Stimulated activated CD4-positive, alpha-beta T cell treated with anti-CD3 and anti-CD28 coated beads, Interleukin-15, amount 100 ng/mL, for 48 hours (primary cell): ENCODE data around the gene GBF1.
A peak's percentile ranks its signal among the peaks of the same experiment; 100 is the strongest.
"Not testable (repeated sequence)": the region's sequence is repeated elsewhere in the genome, so short reads cannot be mapped to it uniquely, and the experiment has no call there.

Source experiments
- DNase-seq, 2 donors: peaks; one replicate each; pipeline ENCODE4 v3.0.0-alpha.2; 2020; ENCODE audit warnings: low read depth in 2 of 2

Gene GBF1, protein sequence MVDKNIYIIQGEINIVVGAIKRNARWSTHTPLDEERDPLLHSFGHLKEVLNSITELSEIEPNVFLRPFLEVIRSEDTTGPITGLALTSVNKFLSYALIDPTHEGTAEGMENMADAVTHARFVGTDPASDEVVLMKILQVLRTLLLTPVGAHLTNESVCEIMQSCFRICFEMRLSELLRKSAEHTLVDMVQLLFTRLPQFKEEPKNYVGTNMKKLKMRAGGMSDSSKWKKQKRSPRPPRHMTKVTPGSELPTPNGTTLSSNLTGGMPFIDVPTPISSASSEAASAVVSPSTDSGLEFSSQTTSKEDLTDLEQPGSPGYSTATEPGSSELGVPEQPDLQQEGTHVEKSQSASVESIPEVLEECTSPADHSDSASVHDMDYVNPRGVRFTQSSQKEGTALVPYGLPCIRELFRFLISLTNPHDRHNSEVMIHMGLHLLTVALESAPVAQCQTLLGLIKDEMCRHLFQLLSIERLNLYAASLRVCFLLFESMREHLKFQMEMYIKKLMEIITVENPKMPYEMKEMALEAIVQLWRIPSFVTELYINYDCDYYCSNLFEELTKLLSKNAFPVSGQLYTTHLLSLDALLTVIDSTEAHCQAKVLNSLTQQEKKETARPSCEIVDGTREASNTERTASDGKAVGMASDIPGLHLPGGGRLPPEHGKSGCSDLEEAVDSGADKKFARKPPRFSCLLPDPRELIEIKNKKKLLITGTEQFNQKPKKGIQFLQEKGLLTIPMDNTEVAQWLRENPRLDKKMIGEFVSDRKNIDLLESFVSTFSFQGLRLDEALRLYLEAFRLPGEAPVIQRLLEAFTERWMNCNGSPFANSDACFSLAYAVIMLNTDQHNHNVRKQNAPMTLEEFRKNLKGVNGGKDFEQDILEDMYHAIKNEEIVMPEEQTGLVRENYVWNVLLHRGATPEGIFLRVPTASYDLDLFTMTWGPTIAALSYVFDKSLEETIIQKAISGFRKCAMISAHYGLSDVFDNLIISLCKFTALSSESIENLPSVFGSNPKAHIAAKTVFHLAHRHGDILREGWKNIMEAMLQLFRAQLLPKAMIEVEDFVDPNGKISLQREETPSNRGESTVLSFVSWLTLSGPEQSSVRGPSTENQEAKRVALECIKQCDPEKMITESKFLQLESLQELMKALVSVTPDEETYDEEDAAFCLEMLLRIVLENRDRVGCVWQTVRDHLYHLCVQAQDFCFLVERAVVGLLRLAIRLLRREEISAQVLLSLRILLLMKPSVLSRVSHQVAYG (N-terminal part only)

DNA sequence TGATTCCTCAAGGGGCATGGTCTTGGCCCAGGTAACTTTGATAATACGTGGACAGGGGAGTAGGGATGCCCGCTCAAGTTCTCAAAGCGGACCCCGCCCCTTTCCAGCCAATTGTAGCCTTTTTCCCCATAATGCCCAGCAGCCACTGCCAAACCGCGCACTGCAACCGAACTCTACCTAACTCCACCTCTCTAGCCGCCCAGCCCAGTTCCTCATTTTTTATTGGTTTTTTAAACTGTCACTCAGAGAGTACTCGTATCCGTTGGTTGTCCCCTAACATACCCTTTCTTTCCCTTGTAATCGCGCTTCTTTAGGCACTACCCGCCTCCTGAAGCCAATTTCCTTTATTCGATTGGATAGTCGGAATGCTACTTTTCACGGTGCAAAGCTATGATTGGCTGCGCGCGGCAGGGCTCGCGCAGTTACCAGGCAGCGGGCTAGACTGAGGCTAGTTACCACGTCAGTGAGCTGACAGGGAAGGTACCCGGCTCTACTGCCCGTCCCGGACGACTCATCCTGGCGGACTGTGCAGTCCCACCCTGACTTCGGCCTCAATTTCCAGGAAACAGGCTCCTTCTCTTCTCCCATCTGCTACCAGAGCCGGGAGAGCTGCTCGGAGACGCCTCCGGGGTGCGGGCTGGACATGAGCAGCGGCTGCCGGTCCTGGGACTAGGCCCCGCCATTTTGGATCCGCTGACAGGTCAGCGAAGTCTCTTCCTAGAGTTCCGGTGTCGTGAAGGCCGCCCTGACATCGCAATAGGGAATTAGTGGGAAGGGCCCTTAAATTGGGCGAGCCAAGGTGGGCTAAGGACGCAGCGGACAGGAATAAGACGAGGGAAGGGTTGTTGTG is at the start of gene GBF1:
Gene GBF1, plus strand, starts transcription at position 451 of the 850 bp plus-strand sequence. CDS start 13,407 bp downstream, outside the sequence.
- DNase-seq, result peak; percentile 78 to 84

DNA sequence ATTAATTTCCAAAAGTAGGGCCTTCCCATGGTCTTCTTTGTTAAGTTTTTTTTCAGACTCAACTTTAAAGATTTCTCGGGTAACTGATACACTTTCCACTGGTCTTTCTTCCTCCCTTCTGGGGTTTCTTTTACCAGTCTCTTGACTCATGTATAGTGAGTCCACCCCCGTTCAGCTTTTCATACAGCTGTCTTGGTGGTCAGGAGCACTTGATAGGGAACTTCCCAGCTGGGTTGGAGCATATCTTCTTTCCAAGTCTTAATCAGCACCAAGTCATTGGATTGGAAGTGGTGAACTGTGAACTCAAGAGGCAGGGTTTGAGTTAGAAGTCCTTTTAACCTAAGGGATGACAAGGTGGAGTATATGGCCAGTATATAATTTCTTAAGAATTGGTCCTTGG is 48.4 kb upstream of the GBF1 start:
- DNase-seq, result peak; percentile 13 to 16

DNA sequence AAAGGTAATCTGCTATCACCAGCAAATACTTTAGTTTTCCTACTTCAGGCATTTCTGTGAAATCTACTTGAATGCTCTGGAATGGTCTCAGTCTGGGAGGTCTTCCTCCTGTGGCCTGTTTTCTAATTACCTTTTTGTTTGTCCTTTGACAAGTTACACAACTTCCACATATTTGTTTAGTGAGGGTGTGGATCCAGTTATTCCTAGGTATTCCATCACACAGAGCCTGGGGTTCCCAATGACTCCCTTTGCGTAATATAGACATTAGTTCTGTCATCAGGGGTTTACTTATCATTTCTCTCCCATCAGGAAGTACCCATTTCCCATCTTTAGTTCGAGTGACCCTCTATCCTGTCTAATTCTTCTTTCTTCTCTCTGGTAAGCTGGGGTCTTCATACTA is 47.3 kb upstream of the GBF1 start:
- DNase-seq, result no peak

DNA sequence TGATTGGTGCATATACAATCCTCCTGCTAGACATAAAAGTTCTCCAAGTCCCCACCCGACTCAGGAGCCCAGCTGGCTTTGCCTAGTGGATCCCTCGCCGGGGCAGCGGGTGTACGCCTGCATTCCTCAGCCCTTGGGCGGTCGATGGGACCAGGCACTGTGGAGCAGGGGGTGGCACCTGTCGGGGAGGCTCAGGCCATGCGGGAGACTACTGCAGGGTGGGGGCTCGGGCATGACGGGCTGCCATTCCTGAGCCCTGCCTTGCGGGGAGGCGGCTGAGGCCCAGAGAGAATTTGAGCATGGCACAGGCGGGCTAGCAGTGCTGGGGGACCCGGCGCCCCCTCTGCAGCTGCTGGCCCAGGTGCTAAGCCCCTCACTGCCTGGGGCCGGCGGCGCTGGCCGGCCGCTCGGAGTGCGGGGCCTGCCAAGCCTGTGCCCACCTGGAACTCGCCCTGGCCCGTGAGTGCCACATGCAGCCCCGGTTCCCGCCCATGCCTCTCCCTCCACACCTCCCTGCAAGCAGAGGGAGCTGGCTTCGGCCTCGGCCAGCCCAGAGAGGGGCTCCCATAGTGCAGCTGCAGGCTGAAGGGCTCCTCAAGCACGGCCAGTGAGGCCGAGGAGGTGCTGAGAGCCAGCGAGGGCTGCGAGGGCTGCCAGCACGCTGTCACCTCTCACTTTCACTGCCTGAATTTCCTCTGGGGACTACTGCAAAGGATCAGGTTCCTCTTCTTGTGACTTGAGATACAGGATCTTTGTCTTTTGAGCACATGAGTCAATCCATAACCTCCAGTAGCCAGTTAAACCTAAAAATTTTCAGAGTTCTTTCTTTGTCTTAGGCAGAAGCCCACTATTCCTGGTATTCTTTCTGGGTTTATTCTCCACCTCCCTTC is 44.3 kb upstream of the GBF1 start:
- no peak for DNase-seq

DNA sequence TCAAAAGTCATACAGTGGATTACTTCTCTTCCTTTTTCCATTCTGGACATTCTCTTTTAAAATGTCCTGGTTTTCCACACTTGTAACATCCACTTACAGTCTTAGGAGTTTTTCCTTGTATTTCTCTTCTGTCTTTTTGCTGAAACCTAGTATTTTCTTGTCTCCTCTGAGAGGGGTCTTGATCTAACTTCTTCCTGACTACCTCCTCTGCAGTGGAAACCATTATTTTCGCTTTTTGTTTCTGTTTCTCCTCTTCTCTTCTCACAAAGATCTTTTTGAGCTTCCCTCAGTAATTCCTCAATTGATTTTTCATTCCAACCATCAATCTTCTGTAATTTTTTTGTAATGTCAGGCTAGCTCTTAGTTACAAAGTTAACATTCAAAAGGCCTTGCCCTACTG is 42.9 kb upstream of the GBF1 start:
- DNase-seq, result no peak

DNA sequence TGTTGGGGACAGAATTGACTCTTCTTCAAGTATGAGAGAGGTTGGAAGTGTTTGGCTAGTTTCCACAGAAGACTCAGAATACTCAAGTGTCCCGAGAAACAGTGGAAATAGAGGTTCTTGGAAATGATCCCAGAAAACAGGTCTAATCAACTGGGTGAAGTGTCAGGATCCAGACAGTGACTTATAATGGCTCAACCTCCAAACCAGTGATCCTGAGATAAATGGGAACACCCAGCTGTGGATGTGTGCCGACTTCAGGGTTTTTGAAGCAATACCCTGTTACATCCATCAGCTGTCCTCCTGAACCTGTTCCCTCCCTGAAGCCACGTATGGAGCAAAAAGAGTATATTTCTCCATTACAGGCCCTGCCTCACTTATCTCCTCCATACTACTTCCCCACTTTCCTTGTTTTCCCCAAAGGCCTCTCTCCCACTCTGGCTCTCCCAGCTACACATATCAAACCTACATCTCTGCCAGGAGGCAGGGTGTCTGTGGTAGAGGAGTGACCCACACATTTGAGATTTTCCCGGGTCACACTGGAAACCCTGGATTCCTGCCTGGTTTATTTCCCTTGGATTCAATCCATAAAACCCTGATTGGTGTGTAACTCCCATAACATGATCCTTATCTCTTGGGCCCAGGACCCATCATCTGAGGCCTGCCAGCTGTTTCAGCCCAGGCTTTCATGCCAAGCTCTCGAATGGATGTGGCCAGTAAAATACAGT is 36.9 kb upstream of the GBF1 start:
- no peak for DNase-seq

DNA sequence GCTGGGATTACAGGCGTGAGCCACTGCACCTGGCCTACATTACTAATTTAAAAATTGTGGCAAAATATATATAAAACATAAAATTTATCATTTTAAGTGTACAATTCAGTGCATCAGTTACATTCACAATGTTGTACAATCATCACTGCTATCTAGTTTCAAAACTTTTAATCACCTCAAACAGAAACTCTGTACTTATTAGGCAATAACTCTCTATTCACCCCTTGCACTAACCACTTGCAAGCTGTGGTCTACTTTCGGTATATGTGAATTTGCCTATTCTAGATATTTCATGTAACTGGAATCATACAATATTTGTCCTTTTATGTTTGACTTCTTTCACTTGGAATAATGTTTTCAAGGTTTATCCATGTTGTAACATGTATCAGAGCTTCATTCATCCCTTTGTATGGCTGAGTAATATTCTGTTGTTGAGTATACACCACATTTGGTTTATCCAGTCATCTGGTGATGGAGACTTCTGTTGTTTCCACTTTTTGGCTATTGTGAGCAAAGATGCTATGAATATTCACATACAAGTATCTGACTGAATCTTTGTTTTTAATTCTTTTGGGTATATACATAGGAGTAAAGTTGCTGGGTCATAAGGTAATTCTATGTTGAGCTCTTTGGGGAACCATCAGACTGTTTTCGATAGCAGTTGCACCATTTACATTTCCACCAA is 33.6 kb upstream of the GBF1 start:
- DNase-seq, result no peak

DNA sequence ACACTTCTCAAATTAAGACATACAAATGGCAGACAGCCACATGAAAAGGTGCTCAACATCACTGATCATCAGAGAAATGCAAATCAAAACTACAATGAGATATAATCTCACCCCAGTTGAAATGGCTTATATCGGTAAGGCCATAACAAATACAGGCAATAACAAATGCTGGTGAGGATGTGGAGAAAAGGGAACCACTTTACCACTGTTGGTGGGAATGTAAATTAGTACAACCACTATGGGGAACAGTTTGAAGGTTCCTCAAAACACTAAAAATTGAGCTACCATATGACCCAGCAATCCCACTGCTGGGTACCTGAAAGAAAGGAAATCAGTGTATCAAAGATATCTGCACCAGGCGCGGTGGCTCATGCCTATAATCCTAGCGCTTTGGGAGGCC is 31.7 kb upstream of the GBF1 start:
- not testable (repeated sequence) for DNase-seq

DNA sequence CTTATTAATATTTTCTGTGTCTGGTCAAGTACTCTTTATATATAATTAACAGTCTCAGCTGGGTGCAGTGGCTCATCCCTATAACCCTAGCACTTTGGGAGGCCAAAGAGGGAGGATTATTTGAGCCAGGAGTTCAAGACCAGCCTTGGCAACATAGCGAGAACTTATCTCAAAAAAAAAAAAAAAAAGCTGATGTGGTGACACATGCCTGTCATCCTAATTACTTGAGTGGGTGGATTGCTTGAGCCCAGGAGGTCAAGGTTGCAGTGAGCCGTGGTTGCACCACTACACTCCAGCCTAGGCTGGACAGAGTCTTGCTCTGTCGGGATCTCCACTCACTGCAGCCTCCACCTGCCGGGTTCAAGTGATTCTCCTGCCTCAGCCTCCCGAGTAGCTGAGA is 26.0 kb upstream of the GBF1 start:
- no peak for DNase-seq

DNA sequence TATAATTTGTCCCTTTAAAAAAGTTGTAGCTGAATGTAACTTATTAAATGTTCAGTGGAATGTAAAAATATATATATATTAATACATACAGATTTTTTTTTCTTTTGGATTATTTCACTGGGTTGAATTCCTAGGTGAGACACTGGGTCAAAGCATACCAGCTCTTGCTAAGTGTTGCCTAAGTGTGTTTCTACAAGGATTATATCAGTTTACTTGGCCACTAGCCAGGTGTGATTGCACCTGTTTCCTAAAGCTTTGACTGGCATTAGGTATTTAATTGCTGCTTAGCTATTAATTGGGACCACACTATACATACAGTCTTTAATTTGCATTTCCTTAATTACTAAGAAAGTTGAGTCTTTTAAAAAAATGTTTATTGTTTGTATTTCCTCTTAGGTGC is 24.7 kb upstream of the GBF1 start:
- no peak for DNase-seq

DNA sequence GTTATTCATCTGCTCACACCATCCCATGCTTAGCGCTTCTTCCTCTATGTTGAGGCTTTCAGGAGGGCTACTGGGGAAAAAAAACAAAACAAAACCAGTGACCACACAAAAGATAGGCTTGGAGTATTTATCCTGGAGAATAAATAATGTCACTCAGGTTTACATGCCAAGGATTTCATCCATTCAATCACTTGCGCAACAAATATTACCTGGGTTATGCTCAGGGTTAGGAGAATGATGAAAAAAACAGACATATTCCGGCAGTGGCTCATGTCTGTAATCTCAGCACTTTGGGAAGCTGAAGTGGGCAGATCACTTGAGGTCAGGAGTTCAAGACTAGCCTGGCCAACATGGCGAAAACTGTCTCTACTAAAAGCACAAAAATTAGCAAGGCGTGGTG is 22.5 kb upstream of the GBF1 start:
- no peak for DNase-seq

DNA sequence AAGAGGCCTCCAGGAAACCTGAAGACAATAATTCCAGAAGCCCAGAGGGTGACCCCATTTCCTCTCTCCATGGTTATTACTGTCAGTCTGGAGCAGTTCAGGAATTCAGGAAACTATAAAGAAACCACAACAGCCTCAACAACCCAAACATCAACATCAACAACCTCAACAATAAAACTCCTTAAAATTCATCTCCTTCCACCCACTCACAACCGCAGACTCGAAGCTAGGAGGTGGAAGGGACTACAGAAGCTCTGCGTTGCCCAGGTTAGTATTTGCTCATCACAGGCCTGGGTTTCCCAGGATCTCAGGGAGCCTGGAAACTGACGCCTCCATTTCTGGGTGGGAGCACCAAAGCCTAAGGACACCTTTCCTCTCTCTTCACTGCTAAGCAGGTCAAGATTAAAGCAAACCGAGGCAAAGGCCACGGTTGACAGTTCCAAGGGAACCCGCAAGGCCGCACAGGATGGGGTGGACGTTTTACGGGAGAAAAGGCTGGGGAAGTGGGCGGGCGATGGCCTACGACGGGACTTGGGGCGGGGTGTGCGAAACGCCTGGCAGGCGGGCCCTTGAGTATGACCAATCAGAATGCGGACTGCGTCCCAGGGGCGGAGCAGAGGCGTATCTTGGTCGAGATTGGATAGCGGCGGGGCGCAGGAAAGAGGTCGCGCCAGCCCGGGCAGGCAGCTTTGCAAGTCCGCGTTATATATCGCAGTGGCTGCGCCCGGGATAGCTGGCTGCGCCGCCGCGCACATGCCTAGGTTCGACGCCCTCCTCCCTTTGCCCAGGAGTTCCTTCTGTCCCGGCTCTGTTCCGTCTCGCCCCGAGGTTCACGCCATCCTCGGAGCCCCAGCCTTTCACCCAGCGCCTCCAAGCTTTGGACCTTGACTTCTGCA is 19.4 kb upstream of the GBF1 start, which contains the start of gene ELOVL3:
Gene ELOVL3, plus strand, starts transcription at position 654 of the 896 bp plus-strand sequence. CDS start 250 bp downstream, outside the sequence.
- DNase-seq, result peak; percentile 82 to 86

DNA sequence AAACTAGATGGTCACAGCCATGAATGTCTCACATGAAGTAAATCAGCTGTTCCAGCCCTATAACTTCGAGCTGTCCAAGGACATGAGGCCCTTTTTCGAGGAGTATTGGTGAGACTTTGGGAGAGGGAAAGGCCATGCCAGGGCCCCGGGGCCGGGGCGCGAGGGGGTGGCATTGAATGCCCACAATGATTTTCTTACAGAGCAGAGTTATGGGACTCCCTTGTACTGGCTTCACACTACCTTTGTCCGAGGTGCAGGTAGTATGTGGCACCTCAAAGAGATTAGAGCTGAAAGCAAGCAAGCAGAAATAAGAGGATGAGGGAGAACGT is 18.8 kb upstream of the GBF1 start:
- no peak for DNase-seq

DNA sequence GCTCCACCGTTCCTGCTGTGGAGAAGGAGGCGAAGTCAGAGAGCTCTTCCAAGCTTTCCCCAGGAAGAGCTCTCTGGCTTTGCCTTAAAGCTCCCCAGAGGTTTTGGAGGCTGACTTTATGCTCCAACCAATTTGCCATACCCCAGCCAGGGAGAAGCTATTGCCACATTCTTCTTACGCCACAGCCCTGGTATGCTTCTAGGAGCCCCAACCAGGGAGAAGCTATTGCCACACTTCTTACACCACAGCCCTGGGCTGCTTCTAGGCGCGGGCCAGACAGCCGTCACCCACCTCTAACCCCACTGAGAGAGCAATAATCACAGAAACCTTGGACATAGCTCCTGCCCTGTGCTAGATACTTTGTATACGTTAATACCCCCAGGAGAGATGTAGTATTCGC is 18.3 kb upstream of the GBF1 start:
- DNase-seq, result no peak

DNA sequence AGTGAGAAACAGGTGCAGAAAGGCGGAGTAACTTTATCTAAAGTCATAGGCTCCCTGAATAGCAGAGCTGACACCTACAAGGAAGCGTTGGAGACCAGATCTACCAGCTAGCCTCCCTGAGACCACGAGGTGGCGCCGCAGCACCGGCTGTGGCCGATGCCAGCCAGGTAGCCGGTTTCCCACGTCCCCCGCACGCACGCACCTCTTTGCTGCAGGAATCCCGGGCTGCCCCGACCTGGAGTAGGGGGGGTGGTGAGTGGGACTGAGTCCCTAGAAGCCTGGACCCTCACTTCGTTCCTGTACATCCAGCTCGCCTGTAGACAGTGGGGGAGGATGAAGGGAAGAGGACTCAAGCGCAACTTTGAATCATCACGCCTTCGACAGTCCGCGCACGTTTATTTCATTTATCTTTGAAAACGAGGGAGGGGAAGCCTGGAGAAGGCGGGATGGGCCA is 15.5 kb upstream of the GBF1 start:
- DNase-seq, result peak; percentile 75 to 82

DNA sequence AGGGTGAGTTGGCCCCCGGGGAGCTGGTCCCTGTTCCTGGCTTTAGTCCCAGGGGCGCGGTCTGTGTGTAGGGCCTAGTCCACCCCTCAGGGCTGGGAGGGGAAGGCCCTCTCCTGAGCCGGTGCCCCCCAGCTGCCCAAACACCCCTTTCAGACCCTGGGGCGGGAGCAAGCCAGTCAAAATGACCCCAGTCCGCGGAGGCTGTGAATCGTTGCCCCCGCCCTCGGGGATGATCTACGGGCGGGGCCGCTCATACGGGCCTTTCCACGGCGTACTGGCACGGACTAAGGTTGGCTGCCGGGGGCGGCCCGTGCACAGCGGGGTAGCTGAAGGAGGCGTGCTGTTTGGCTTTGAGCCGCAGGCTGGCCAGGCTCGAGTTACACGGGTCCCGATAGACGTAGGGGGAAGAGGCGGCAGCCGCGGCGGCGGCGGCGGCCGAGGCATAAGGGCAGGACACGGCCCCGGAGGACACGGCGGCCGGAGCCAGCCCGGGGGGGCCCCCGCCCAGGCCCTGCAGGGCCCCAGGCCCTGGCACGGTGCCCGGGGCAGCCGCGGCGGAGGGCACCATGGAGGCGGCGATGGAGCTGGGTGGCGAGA is 15.0 kb upstream of the GBF1 start:
- DNase-seq, result peak in 1 of 2 donors; percentile 25

DNA sequence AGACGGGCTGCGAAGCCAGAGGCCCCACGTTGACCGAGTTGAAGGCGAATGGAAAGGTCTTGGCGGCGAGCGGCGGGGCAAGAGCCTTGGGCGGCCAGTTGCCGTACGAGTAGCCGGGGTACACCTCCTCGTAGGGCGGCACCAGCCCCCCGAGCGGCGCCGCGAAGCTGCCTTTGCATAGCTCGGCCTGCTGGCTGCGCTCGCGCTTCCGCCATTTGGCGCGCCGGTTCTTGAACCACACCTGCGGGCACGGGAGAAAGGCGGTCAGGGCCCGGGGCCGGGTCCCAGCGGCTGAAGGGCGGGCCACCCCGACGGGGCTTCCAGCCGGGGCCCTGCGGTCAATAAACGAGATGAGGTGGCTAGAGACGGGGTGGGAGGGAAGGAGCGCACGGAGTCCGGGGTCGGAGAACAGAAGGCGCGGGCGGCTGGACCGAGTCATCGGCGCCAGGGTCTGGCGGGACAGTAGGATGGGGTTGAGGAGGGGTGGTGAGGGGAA is 14.4 kb upstream of the GBF1 start:
- DNase-seq, result peak; percentile 28 to 50
